EL (cell line): ENCODE results near the gene PIK3CD.
"Not testable (repeated sequence)": the region's sequence is repeated elsewhere in the genome, so short reads cannot be mapped to it uniquely, and the experiment has no call there.

Source experiments
- DNase-seq: peaks from one replicate; pipeline ENCODE4 v3.0.0-alpha.2; 2016

The PIK3CD gene

GRCh38 chr1:9624081-9624480, 27.4 kb upstream of the PIK3CD start:
- DNase-seq: no peak

DNA sequence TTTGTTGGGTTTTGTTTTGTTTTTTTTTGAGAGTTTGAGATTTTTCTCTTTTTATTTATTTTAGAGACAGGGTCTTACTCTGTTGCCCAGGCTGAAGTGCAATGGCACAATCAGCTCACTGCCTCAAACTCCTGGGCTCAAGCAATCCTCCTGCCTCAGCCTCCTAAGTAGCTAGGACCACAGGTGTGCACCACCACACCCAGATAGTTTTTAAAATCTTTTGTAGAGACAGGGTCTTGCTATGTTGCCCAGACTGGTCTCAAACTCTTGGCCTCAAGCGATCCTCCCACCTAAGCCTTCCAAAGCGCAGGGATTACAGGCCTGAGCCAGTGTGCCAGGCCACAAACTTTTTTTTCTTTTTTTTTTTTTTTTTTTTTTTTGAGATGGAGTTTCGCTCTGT, 26.5 kb upstream of the PIK3CD start:
- DNase-seq: not testable (repeated sequence)

DNA sequence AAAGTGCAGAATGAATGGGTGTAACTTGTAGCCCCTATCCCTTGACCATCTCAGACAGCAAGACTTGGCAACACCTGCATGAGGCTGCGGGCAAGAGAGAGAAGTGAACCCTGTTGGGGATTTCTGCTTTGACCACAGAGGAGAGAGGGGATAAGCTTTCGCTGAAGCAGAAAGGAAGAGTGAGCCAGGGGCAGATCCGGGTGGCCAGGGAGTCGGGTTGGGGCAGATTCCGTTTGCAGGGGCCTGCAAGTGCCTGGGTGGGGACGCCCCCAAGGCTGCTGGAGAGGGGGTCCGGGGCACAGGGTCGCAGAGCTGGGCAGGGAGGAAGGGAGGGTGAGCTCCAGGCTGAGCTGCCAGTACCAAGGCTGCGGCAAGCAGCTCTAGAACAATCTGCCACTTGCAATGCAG, 25.3 kb upstream of the PIK3CD start:
- no peak for DNase-seq

DNA sequence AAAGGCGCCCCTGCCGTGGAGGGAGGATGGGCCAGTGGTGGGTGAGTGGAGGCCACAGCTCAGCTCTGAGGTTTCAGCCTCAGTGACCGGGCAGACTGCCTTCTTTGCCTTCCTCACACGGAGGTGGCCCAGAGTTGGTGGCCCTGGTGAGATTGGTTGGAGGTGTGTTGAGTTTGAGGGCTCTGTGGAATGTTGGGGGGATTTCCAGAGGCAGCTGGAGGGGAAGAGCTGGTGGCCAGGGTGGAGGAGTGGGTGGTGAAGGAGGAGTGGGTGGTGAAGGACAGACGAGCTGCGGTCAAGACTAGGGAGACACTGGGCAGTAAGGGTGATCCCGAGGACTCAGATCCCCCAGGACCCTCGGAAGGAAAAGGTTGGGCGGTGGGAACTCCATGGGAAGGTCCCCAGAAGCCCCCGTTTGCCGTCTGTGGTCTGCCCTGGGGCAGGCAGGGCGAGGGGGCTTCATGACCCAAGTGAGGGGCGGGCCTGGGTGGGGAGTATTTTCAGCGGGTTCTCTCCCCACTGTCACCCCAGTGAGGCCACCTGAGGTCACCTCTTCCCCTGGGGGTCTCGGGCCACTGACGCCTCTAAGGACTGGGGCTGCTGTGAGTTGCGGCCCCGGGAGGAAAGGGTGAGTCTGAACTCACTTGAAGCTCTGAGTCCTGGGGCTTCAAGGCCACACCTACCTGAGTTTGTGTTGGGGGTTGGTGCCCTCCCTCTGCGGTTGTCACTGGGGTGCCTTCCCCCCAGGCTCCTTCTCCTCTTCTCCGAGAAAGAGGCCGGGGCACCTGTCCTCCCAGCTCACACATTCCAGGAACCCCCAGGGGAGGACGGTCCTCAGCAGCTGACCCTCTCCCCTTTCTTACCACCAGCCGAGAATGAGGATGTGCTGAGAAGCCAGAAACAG, 22.7 kb upstream of the PIK3CD start:
- DNase-seq: no peak

- DNase-seq: no peak
These were observed 21.9 kb upstream of the PIK3CD start for GRCh38 chr1:9629445-9630201.

GRCh38 chr1:9630331-9631111, 21.0 kb upstream of the PIK3CD start:
- DNase-seq: no peak

DNA sequence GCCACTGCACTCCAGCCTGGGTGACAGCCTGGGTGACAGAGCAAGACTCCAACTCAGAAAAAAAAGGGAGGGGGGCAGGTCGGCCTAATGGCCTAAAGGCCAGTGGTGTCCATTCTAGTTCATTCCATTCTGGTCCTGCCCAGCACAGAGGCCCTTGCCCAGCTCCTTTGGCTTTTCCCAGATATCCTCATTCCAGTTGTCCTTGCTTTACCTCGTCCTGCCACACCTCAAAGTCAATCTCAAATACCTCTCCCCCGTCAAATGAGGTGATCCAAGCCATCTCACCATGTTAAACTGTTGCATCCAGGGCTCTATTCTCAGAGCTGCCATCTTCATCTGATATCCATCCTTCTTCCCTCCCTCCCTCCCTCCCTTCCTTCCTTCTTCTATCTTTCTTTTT, 19.9 kb upstream of the PIK3CD start:
- DNase-seq: no peak

DNA sequence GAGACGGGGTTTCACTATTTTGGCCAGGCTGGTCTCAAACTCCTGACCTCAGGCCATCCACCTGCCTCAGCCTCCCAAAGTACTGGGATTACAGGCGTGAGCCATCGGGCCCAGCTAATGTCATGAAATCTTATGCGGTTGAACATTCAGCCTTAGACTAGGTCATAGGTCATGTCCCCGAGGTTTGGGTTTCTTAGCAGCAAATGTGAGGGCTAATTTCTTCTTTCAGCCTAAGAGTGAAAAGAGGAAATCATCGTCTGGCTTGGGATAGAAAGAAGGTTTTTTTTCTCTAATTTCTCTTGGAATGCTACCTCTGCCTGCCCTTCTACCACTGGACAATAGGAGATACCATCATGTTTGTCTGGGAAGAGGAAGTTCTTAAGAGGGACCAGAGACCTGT, 18.0 kb upstream of the PIK3CD start:
- DNase-seq: no peak

- no peak for DNase-seq
These were observed 16.9 kb upstream of the PIK3CD start for GRCh38 chr1:9634582-9634981.

- no peak for DNase-seq
These were observed 12.3 kb upstream of the PIK3CD start for GRCh38 chr1:9639227-9639626.

- no peak for DNase-seq
These were observed 7.9 kb upstream of the PIK3CD start for GRCh38 chr1:9643351-9644256.

DNA sequence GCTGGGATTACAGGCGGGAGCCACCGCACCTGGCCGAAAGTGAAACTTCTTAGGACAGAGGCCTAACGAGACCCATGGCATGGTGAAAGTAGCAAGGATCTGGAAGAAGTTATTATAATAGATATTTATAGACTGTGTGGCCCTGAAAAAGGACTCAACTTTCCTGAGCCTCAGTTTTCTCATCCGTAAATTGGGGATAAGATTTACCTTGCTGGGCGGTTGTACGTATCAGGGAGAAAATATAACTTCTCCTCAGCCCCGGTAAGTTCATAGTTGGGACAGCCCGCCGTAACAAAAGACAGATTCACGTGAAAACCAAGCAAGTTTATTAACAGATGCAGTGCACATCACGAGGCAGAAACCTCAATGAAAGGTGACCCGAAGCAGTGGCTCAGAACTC, 5.5 kb upstream of the PIK3CD start:
- no peak for DNase-seq

GRCh38 chr1:9648171-9648570, 3.4 kb upstream of the PIK3CD start:
- DNase-seq: no peak

GRCh38 chr1:9649769-9650168, 1.8 kb upstream of the PIK3CD start:
- DNase-seq: no peak

DNA sequence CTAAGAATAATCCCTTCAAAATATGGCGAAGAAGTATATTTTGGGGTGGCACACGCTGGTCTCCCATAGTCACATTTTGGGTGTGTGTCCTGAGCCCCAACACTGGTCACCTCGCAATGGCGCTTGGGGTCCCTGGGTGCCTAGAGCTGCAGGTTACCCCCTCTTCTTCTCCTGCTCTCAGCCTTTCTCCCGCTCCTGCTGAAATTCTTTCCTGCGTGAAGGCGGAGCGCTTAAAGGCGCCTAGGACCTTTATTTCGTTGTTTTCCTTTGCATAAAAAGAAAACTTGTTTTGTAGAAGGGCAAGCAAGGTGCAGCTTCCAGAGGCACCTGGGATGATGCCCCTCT, 339 bp upstream of the PIK3CD start:
- DNase-seq: no peak

DNA sequence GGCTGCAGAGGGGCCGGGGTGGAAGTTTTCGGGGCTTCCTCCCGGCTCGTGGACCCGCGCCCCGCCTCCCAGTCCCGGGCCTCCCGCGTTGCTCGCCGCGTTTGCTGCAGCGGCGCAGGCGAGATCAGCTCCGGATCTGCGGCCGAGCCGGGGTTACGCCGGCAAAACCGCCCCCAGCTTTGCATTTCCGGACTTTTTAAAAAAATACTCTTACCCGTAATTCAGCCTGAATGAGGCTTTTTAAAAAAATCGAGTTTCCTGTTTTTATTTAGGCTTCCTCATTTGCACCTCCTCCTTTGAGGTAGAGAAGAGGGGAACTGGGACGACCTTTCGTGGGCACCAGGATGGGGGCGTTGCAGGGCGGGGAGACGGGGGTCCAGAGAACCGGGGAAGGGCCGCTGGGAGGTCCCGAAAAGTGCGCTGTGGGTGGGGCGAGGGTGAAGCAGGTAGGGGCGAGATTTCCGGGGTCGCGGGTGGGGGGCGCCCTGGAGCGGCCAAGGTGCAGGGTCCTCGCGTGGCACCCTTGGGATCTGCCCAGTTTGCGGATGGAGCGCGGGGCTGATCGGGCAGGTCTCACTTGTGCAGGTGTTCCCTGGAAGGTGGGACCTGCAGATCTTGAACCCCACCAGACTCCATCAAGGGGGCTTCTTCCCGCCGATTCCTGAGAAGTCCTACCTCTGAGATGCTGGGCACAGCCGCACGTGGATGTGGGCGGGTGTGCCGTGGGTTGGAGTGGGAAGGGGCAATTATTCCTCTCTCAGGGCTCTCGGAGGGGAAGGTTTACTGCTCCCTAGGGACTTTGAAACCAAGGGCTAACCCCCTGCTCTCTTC, 1.1 kb downstream of the PIK3CD start:
- DNase-seq: peak; percentile 38

DNA sequence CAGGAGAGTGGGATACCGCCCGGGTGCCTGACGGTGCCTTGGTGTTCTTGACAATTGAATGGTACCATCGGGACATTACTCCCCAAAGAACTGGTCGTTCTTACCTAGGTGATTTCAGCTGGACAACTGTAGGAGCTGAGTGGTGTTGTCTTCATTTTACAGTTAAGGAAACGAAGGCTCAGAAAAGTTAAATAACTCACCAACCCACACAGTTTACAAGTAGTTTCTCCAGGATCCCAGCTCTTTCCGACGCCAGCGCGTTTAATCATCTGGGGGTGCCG, 1.6 kb downstream of the PIK3CD start:
- no peak for DNase-seq

DNA sequence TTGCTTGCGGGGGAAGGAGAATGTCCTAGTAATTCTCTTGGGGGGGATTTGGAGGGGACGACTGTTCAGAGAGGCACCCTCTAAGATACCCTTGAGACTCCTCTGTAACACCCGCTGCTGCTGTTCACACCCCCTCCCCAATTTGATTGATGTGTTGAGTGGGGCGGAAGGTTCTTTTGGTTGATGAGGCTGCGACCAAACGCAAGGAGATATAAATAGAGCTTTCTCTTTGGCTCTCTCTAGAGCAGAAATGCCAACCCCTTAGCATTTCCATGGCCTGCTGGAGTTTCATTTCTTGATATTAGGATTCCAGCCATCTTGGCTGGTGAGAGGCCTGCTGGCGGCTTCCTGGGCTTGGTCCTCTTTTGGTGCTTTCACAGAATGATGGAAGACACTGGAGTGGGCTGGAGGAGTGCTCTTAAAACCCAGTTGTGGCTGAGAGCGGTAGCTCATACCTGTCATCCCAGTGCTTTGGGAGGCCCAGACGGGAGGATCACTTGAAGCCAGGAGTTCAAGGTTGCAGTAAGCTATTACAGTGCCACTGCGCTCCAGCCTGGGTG, 2.0 kb downstream of the PIK3CD start:
- no peak for DNase-seq

- no peak for DNase-seq
These were observed 2.7 kb downstream of the PIK3CD start for GRCh38 chr1:9654051-9654833.
